ENCODE results near the gene HOXC10.

HOXC10 gene

GRCh38 chr12:54019924-54020590, 35.1 kb downstream of the HOXC10 start:
- no peak for DNase-seq (ENCODE audit: low read depth, low spot score)
- TF ChIP-seq, protein P1, sequence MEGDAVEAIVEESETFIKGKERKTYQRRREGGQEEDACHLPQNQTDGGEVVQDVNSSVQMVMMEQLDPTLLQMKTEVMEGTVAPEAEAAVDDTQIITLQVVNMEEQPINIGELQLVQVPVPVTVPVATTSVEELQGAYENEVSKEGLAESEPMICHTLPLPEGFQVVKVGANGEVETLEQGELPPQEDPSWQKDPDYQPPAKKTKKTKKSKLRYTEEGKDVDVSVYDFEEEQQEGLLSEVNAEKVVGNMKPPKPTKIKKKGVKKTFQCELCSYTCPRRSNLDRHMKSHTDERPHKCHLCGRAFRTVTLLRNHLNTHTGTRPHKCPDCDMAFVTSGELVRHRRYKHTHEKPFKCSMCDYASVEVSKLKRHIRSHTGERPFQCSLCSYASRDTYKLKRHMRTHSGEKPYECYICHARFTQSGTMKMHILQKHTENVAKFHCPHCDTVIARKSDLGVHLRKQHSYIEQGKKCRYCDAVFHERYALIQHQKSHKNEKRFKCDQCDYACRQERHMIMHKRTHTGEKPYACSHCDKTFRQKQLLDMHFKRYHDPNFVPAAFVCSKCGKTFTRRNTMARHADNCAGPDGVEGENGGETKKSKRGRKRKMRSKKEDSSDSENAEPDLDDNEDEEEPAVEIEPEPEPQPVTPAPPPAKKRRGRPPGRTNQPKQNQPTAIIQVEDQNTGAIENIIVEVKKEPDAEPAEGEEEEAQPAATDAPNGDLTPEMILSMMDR (IDR thresholded peaks at IDR 0.05; ENCODE audit: low read depth, low read length): no peak
- H3K4me3 ChIP-seq (ENCODE audit: low read depth, low read length): peak overlapping the region; percentile 64
- in situ Hi-C loops (cut with HindIII; ENCODE audit: low sequenced_read_pairs): loop anchor here (25.0 kb wide), 1 partner anchor 167 kb away; the partner anchor contains the start of gene SMUG1

- H3K4me3 ChIP-seq (ENCODE audit: low read depth, low read length): peak overlapping the region; percentile 64
- TF ChIP-seq, protein P1 (IDR thresholded peaks at IDR 0.05; ENCODE audit: low read depth, low read length): no peak
- in situ Hi-C loops (cut with HindIII; ENCODE audit: low sequenced_read_pairs): loop anchor here (25.0 kb wide), 1 partner anchor 167 kb away; the partner anchor contains the start of gene SMUG1
- DNase-seq (ENCODE audit: low read depth, low spot score): no peak
Observed at GRCh38 chr12:54020591-54021405, 35.9 kb downstream of the HOXC10 start.

- peak overlapping the region; percentile 64 for H3K4me3 ChIP-seq (ENCODE audit: low read depth, low read length)
- in situ Hi-C loops (cut with HindIII; ENCODE audit: low sequenced_read_pairs): loop anchor here (25.0 kb wide), 1 partner anchor 166 kb away; the partner anchor contains the start of gene SMUG1
- DNase-seq (ENCODE audit: low read depth, low spot score): no peak
- TF ChIP-seq, protein P1 (IDR thresholded peaks at IDR 0.05; ENCODE audit: low read depth, low read length): no peak
Observed at GRCh38 chr12:54021432-54022013, 36.6 kb downstream of the HOXC10 start.

DNA sequence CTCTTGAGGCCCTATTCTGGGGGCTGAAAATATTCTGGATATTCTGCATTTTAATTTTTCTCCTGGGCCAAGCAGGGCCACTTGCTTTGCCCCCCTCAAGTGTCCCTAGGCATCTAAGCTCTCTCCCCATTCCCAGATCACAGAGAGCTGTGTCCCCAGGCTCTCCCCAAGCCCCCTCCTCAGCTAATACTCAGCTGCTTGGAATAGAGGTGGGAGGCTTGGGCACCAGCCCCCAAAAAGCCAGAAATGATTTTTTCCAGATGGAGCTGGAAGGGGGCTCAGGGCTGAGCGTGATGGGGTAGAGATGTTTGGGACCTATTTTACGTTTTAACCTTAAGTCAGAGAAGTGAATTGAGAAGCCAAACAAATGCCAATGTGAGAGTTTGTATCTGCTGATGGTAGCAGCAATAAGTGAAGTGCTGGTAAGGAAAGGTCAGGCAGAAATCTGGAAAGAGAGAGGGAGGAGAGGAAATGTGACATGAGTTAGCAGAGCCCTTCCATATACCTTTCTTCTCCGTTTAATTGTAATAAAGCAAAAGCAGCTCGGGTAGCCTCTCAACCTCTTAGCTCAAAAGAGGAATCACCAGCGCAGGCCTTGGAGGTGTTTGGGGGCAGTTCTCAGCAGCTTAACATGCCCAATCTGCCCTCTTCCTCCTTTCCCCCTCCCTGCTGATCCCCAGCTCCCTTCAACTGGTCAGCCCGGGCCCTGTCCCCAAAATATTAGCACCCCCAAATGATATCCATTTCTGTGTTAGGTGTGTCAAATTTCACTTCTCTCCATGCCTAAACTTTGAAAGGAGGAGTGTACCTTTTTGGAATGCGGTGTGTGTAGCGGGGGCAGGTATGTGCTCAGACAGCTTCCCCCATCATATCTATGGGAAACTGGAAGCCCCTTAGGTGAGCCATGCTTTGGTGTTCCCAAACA, 38.3 kb downstream of the HOXC10 start:
- H3K4me3 ChIP-seq (ENCODE audit: low read depth, low read length): no peak overlapping the region
- TF ChIP-seq, protein P1 (IDR thresholded peaks at IDR 0.05; ENCODE audit: low read depth, low read length): no peak
- in situ Hi-C loops (cut with HindIII; ENCODE audit: low sequenced_read_pairs): loop anchor here (25.0 kb wide), 1 partner anchor 164 kb away; the partner anchor contains the start of gene SMUG1
- DNase-seq (ENCODE audit: low read depth, low spot score): no peak

GRCh38 chr12:54024127-54024526, 39.2 kb downstream of the HOXC10 start:
- no peak for DNase-seq (ENCODE audit: low read depth, low spot score)
- TF ChIP-seq, protein P1 (IDR thresholded peaks at IDR 0.05; ENCODE audit: low read depth, low read length): no peak
- peak overlapping the region; percentile 18 for H3K4me3 ChIP-seq (ENCODE audit: low read depth, low read length)
- in situ Hi-C loops (cut with HindIII; ENCODE audit: low sequenced_read_pairs): loop anchor here (25.0 kb wide), 1 partner anchor 163 kb away; the partner anchor contains the start of gene SMUG1
